HG03280 (cell line): Measurements from ENCODE around the gene MOXD1.

Experiments
- ATAC-seq: cut with Tn5 transposase; IDR thresholded peaks from one replicate; pipeline ENCODE4 v1.9.1; 2021; ENCODE audit warnings: mild to moderate bottlenecking, moderate library complexity; ENCODE audit not compliant: unreplicated experiment

MOXD1 gene

GRCh38 chr6:132400883-132401617 lies at the start of gene MOXD1:
TSS of gene MOXD1 (minus strand) at chr6:132401475. CDS start at chr6:132401426, 49 bp downstream.
- ATAC-seq: peak; percentile 54

- no peak for ATAC-seq
Observed at GRCh38 chr6:132446855-132447241, 45.6 kb upstream of the MOXD1 start.

DNA sequence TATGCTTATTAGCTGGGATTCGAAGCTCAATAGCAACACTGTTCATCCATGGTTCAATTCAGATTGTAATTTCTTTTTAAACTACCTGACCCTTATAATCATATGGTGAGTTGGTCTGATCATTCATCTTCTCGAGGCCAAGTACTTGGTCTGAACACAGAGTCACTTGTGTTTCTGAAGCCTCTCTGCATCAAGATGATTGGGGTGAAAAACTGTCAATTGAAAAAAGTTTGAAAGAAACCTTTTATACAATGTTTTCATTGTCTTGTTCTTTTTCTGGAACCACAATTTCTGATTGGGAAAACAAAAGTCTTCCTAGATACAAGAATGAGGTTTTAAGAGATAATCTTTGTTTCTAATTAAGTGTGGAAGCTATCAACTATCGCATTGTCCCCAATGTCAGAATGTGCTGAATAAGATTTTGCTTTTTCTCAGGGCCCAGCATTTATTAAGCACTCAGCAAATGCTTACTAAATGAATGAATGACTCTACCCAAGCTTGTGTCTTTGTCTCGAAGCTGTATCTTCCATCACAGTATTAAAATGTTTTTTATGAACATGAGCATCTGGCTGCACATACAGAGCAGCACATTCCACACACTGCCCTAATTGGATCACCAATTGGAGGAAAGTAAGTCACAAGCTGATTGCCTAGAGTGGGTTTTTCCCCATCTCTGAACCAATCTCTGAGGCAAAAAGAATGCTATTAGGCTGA lies 45.0 kb upstream of the MOXD1 start:
- no peak for ATAC-seq

GRCh38 chr6:132445201-132445951 lies 44.1 kb upstream of the MOXD1 start:
- no peak for ATAC-seq

- no peak for ATAC-seq
Observed at GRCh38 chr6:132443206-132443605, 41.9 kb upstream of the MOXD1 start.

DNA sequence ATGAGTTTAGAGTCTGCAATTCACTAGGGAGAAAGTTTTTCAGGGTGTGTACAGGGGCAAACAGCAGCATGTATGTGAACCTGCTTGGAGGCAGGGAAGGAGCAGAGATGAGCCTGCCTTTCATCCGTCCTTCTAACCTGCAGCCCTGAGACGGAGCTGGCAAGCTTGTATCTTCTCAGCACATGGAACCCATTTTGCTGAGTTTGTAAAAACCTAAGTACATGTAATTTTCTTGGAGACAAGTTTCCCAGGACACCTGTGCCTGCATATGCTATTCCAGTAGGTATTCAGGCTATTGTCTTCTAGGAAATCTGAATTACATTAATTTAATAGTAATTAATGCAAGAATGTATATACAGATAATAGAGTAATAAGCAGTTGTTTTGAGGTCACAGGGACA lies 28.8 kb upstream of the MOXD1 start:
- ATAC-seq: no peak

- no peak for ATAC-seq
Observed at GRCh38 chr6:132425176-132425575, 23.9 kb upstream of the MOXD1 start.

DNA sequence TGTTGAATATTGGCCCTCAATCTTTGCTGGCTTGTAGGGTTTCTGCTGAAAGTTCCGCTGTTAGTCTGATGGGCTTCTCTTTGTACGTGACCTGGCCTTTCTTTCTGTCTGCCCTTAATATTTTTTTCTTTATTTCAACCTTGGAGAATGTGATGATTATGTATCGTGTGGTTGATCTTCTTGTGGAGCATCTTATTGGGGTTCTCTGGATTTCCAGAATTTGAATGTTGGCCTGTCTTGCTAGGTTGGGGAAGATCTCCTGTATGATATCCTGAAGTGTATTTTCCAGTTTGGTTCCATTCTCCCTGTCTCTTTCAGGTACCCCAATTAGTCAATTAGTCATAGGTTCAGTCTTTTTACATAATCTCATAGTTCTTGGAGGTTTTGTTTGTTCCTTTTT lies 22.6 kb upstream of the MOXD1 start:
- ATAC-seq: no peak

- no peak for ATAC-seq
Observed at GRCh38 chr6:132418235-132418965, 17.1 kb upstream of the MOXD1 start.

GRCh38 chr6:132414761-132415160 lies 13.5 kb upstream of the MOXD1 start:
- ATAC-seq: no peak

- ATAC-seq: no peak
Observed at GRCh38 chr6:132414322-132414721, 13.0 kb upstream of the MOXD1 start.

DNA sequence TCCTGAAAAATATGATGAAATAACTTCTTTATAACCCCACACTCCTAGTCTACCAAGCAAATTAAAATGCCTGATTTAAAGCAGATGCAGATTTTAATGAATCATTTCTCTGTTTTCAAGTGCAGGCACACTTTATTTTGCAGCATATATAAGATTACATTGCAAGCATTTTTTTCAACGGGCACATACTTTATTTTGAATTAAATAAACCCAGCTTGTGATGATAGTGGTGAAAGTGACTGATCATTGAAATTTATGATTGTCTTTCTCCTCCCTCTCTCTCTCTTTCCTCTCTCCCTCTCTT lies 12.2 kb upstream of the MOXD1 start:
- ATAC-seq: no peak

DNA sequence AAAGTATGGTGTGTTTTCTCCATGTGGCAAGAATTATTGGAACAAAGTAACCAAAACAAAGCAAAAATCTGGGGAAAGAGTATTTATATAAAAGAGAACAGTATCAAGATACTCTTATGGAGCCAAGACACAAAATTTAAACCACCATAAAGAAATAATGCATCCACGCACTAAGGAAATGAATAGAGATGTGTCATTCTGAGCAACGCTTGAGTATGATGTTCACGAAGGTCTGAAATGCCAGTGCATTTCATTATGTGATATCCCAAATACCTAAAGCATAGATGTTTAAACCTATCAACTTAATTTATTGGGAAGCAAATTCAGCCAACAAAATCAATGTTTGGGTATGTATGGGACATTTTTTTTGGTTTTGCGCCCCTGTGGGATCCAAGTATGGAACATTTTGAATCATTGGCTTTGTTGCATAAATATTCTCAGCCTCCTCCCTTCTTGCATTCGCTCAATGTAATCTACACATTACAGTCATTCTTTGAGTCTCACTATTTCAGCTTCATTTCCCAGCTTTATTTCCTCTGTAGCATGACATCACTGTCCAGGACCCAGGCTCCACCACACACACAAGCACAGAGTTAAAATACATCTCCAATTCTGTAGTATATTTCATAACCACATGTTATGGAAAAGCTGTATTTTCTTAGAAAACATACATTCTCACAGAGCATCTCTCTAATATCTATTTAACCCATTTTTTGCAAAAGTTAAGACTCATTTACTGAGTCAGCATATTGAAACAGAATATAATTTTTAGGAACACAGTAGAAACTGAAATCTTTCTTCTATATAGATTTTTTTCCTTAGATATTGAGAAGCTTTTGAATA lies 11.6 kb upstream of the MOXD1 start:
- no peak for ATAC-seq

GRCh38 chr6:132411296-132411695 lies 10.0 kb upstream of the MOXD1 start:
- ATAC-seq: no peak

DNA sequence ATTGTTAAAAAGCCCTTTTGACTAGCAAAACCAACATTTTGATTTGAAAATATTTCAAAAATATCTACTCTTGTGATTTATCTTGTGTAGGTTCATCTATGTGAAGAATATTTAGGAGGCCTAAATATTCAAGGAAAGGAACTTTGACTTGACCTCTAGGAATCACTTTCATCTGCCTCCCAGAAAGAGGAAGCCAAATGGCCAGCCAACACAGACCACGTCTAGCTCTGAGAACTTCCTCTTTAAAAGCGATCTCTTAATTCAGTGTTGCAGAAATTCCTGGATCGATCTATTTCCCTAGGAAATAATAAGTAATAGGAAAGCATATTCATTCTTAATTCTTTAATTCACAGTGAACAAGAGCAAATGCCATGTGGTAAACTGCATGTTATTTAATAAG lies 9.6 kb upstream of the MOXD1 start:
- no peak for ATAC-seq

- peak; percentile 48 for ATAC-seq
Observed at GRCh38 chr6:132405143-132405915, 4.1 kb upstream of the MOXD1 start.

- ATAC-seq: no peak
Observed at GRCh38 chr6:132404736-132405135, 3.5 kb upstream of the MOXD1 start.

- ATAC-seq: no peak
Observed at GRCh38 chr6:132404330-132404729, 3.1 kb upstream of the MOXD1 start.

GRCh38 chr6:132401618-132402285 lies 477 bp upstream of the MOXD1 start:
- no peak for ATAC-seq
